Stimulated activated CD4-positive, alpha-beta T cell treated with anti-CD3 and anti-CD28 coated beads, Interleukin-2, amount 100 ng/mL, for 4 hours (primary cell): ENCODE results near the gene AJM1.
"Not testable (repeated sequence)": the region's sequence is repeated elsewhere in the genome, so short reads cannot be mapped to it uniquely, and the experiment has no call there.

Experiments
- DNase-seq: peaks from one replicate; pipeline ENCODE4 v3.0.0-alpha.2; 2020; ENCODE audit warnings: low read depth

AJM1 gene

DNA sequence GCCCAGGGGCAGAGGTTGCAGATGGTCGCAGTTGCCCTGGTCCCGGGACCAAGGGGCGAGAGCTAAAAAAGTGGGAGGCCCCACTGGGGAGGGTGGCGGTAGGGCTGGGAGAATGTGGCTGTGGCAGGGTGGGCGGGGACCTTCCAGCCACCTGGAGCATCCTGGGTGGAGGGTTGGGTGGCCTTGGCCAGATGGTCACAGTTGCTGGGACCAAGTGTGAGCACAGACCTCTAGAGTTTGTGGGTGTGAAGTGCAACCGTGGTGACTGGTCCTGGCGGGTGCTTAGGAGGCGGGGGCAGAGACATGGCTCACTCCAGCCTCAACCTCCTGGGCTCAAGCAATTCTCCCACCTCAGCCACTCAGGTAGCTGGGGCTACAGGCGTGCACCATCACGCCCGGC lies 38.4 kb downstream of the AJM1 start:
- DNase-seq = no peak

- DNase-seq = peak; percentile 44
These were observed 39.4 kb downstream of the AJM1 start for GRCh38 chr9:136881691-136882108.

DNA sequence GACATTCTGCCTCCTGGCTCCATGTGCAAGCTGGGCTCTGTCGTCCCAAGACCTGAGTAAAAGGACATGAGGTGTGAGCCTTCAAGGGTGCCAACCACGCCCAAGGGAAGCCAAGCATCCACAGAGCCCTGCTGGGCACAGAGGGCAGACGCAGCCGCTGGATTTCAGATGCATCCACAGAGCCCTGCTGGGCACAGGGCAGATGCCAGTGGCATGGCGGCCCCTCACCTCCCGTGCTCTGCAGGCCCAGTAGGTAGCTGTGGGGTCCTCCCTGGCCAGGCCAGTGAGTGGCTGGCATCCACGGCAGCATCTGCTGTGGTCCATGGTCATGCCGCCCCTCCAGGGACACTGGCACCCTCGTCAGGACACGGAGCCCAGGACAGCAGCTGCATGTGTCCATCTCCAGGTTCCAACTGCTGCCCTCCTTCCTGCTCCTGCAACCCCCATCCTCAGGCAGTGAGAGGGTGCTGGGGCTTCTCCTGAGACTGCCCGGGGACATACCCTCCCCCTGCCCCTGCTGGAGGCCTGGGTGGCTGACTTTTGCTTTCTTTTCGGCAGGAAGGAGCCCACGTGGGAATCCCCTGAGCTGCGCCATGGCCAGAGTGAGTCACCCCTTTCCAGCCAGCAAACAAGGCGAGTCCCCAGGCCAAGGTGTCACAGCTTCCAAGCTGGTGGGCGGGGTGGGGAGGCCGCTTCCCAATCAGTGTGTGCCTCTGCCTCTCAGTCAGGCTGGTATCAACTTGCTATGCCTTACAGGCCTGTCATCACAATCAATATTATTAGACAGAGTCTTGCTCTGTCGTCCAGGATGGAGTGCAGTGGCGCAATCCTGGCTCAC lies 40.0 kb downstream of the AJM1 start:
- peak; percentile 96 for DNase-seq

DNA sequence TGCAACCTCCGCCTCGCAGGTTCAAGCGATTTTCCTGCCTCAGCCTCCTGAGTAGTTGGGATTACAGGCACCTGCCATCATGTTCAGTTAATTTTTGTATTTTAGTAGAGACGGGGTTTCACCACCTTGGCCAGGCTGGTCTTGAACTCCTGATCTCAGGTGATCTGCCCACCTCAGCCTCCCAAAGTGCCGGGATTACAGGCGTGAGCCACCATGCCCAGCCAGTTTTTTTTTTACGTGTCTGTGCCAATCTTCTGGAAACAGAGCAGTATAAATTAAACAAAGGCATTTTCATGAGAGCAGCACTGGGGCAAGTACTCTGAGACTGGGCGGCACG lies 40.6 kb downstream of the AJM1 start:
- not testable (repeated sequence) for DNase-seq

GRCh38 chr9:136883670-136884069 lies 41.4 kb downstream of the AJM1 start:
- DNase-seq = not testable (repeated sequence)

- peak; percentile 96 for DNase-seq
These were observed 43.8 kb downstream of the AJM1 start, which contains the start of gene TRAF2 for GRCh38 chr9:136885950-136886578. Gene TRAF2, plus strand, starts transcription at chr9:136886516. Its CDS starts 12,225 bp downstream, at chr9:136898741.

DNA sequence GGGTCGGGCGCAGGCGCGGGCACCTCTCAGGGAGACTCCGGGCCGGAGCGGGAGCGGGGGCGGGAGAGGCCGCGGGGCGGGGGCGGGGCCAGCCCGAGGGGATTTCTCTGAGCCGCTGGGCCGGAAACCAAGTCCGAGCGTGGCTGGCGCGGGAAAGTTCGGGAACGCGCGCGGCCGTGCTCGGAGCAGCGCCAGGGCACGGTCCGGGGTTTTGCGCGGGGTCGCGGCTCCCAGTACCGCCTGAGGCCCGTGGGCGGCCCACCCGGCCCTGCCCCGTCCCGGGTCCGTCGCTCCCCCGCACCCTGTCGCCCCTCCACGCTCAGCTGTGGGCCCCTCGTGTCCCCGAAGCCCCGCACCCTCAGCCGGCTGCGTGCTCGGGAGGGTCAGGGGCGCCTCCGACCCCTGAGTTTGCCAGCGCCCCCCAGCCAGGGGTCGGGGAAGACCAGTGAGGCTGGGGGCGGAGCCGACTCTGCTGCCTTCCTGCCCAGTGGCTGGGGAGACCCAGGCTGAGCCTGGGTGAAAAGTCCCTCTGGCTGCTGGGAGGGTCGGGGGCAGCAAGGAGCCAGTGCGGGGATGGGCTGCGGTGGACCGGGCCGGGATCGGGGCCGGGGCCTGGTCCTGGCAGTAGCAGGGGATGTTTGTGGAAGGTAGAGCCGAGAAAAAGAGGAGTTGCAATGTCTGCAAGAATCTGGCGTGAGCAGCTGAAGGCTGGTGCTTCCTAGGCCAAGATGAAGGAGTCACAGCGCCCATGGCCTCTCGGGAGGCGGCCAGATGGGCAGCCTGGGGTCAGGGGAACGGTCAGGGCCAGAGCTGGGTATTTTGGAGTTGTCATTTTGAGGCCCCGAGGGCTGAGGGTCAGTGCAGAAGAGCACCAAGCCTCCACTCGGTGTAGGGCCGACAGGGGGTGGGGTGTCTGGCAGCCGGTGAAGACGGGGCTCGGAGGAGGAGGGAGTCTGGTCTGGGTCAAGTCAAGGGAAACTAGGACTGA lies 44.6 kb downstream of the AJM1 start:
- DNase-seq = no peak

- no peak for DNase-seq
These were observed 46.2 kb downstream of the AJM1 start for GRCh38 chr9:136888454-136888853.

- DNase-seq = no peak
These were observed 47.6 kb downstream of the AJM1 start for GRCh38 chr9:136889858-136890257.

GRCh38 chr9:136890661-136891060 lies 48.4 kb downstream of the AJM1 start:
- DNase-seq = no peak
